Left ventricle myocardium inferior (tissue), 1 donor: ENCODE results near the gene GINS2. TPM values are rescaled to one million over a fixed set of nuclear protein-coding genes. Genes with fewer than 3 reads are reported as not detected.

Experiments used
- DNase-seq: peaks from one replicate; pipeline ENCODE4 v3.0.0-alpha.2; 2020
- H3K27ac ChIP-seq: fragments of 200-600 bp; replicated peaks from 2 replicates; pipeline ENCODE4 v1.8.0; 2021
- H3K27me3 ChIP-seq: fragments of 200-600 bp; 2 replicates; pipeline ENCODE4 v1.8.0; 2021; ENCODE audit warnings: low read depth
- H3K36me3 ChIP-seq: fragments of 200-600 bp; 2 replicates; pipeline ENCODE4 v1.8.0; 2021
- H3K4me1 ChIP-seq: fragments of 200-600 bp; 2 replicates; pipeline ENCODE4 v1.8.0; 2021
- H3K4me3 ChIP-seq: fragments of 200-600 bp; 2 replicates; pipeline ENCODE4 v1.8.0; 2021; ENCODE audit warnings: mild to moderate bottlenecking, moderate library complexity
- H3K9me3 ChIP-seq: fragments of 200-600 bp; replicated peaks from 2 replicates; pipeline ENCODE4 v1.8.0; 2021
- intact Hi-C: fragments of 100-400 bp; cut with micrococcal nuclease; formaldehyde crosslinking; loops from one replicate; pipeline ENCODE4 v1.11.0; 2022
- total RNA-seq: library from RNA; stranded (reverse); fragmentation: NEBNext Ultra II Directional; extraction: Animal tissue kit (Norgen Biotek cat#: 25700); gene quantifications from one replicate; pipeline ENCODE4 v1.2.1, GENCODE V29; 2021
- TF ChIP-seq, protein P1 (sequence below): fragments of 200-600 bp; IDR thresholded peaks from 2 replicates; pipeline ENCODE4 v1.8.0; 2021; ENCODE audit warnings: antibody characterized with exemption, mild to moderate bottlenecking, borderline replicate concordance
- donor health status: DM: no; HTN: yes; CAD: no; lungs with severe emphysema.

GINS2 gene
- total RNA-seq, 1 donor from 2014 or later, result 0.44 TPM

- intact Hi-C loops, result no loop called here
- TF ChIP-seq, protein P1, sequence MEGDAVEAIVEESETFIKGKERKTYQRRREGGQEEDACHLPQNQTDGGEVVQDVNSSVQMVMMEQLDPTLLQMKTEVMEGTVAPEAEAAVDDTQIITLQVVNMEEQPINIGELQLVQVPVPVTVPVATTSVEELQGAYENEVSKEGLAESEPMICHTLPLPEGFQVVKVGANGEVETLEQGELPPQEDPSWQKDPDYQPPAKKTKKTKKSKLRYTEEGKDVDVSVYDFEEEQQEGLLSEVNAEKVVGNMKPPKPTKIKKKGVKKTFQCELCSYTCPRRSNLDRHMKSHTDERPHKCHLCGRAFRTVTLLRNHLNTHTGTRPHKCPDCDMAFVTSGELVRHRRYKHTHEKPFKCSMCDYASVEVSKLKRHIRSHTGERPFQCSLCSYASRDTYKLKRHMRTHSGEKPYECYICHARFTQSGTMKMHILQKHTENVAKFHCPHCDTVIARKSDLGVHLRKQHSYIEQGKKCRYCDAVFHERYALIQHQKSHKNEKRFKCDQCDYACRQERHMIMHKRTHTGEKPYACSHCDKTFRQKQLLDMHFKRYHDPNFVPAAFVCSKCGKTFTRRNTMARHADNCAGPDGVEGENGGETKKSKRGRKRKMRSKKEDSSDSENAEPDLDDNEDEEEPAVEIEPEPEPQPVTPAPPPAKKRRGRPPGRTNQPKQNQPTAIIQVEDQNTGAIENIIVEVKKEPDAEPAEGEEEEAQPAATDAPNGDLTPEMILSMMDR, result no peak
- Histone ChIP-seq H3K4me3 (no peak overlapping the region), H3K36me3 (no peaks in the 10 kb centered on the region), H3K27me3 (no peaks in the 10 kb centered on the region), H3K4me1 (peaks cover 35% of the 10 kb centered on the region), H3K27ac (no peak overlapping the region), H3K9me3 (peaks cover 9% of the 10 kb centered on the region)
- no peak for DNase-seq
Measured at GRCh38 chr16:85716022-85716679, 27.4 kb upstream of the GINS2 start.

- no peak for DNase-seq
- TF ChIP-seq, protein P1, result no peak
- intact Hi-C loops, result no loop called here
Measured at GRCh38 chr16:85715169-85716021, 26.6 kb upstream of the GINS2 start.

GRCh38 chr16:85712801-85713200 is 24.0 kb upstream of the GINS2 start:
- TF ChIP-seq, protein P1, result no peak
- intact Hi-C loops, result no loop called here

More at GRCh38 chr16:85715169-85716021, 26.6 kb upstream of the GINS2 start:
- Histone ChIP-seq H3K4me3 (no peak overlapping the region), H3K9me3 (peaks cover 9% of the 10 kb centered on the region), H3K27ac (no peak overlapping the region), H3K36me3 (no peaks in the 10 kb centered on the region), H3K4me1 (peaks cover 35% of the 10 kb centered on the region), H3K27me3 (no peaks in the 10 kb centered on the region)

GRCh38 chr16:85711982-85712587 is 23.3 kb upstream of the GINS2 start:
- H3K27me3 ChIP-seq, result no peaks in the 10 kb centered on the region
- TF ChIP-seq, protein P1, result no peak
- intact Hi-C loops, result no loop called here
- no peak overlapping the region for H3K4me3 ChIP-seq
- H3K36me3 ChIP-seq, result no peaks in the 10 kb centered on the region
- peaks cover 20% of the 10 kb centered on the region for H3K4me1 ChIP-seq
- peaks cover 9% of the 10 kb centered on the region for H3K9me3 ChIP-seq
- H3K27ac ChIP-seq, result no peak overlapping the region
- no peak for DNase-seq

More at GRCh38 chr16:85712801-85713200, 24.0 kb upstream of the GINS2 start:
- DNase-seq, result no peak
- H3K4me3 ChIP-seq, result no peak overlapping the region
- no peaks in the 10 kb centered on the region for H3K36me3 ChIP-seq
- H3K27ac ChIP-seq, result no peak overlapping the region
- no peaks in the 10 kb centered on the region for H3K27me3 ChIP-seq
- peaks cover 9% of the 10 kb centered on the region for H3K9me3 ChIP-seq
- peaks cover 27% of the 10 kb centered on the region for H3K4me1 ChIP-seq

GRCh38 chr16:85710732-85711131 is 22.0 kb upstream of the GINS2 start:
- no peak overlapping the region for H3K4me3 ChIP-seq
- intact Hi-C loops, result no loop called here
- TF ChIP-seq, protein P1, result no peak
- no peak for DNase-seq
- H3K9me3 ChIP-seq, result peaks cover 9% of the 10 kb centered on the region
- no peak overlapping the region for H3K27ac ChIP-seq
- no peaks in the 10 kb centered on the region for H3K36me3 ChIP-seq
- no peaks in the 10 kb centered on the region for H3K27me3 ChIP-seq
- peaks cover 7% of the 10 kb centered on the region for H3K4me1 ChIP-seq
